ENCODE results near the gene TBC1D2B.

- TF ChIP-seq, protein P1, sequence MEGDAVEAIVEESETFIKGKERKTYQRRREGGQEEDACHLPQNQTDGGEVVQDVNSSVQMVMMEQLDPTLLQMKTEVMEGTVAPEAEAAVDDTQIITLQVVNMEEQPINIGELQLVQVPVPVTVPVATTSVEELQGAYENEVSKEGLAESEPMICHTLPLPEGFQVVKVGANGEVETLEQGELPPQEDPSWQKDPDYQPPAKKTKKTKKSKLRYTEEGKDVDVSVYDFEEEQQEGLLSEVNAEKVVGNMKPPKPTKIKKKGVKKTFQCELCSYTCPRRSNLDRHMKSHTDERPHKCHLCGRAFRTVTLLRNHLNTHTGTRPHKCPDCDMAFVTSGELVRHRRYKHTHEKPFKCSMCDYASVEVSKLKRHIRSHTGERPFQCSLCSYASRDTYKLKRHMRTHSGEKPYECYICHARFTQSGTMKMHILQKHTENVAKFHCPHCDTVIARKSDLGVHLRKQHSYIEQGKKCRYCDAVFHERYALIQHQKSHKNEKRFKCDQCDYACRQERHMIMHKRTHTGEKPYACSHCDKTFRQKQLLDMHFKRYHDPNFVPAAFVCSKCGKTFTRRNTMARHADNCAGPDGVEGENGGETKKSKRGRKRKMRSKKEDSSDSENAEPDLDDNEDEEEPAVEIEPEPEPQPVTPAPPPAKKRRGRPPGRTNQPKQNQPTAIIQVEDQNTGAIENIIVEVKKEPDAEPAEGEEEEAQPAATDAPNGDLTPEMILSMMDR (IDR thresholded peaks at IDR 0.05), result no peak
- TF ChIP-seq POLR2A (IDR thresholded peaks at IDR 0.05) (peak in 1 of 4 donors; percentile 61), POLR2AphosphoS5 (IDR thresholded peaks at IDR 0.05) (peak in 1 of 2 donors; percentile 42)
Observed at GRCh38 chr15:78075490-78076230, 1.9 kb downstream of the TBC1D2B start.

Measured in upper lobe of left lung (tissue), 4 donors.